Measurements from ENCODE around the gene TOR4A.

GRCh38 chr9:137265496-137266161 is 11.9 kb upstream of the TOR4A start:
- TF ChIP-seq ESRRA (IDR thresholded peaks at IDR 0.05; ENCODE audit: low read length) (no peak), CHD1 (IDR thresholded peaks at IDR 0.05; ENCODE audit: low read depth, low read length) (no peak), CHD2 (IDR thresholded peaks at IDR 0.05; ENCODE audit: borderline replicate concordance, low read depth, low read length) (no peak), BRCA1 (IDR thresholded peaks at IDR 0.05; ENCODE audit: low read depth, low read length) (no peak), POLR2A (IDR thresholded peaks at IDR 0.05; ENCODE audit: low read depth, low read length) (peak; percentile 44; the same call in 1 of the 2 replicates), TBL1XR1 (IDR thresholded peaks at IDR 0.05; ENCODE audit: low read depth, low read length) (no peak), POLR2AphosphoS5 (IDR thresholded peaks at IDR 0.05; ENCODE audit: low read length) (no peak)
- TF ChIP-seq, protein P1, sequence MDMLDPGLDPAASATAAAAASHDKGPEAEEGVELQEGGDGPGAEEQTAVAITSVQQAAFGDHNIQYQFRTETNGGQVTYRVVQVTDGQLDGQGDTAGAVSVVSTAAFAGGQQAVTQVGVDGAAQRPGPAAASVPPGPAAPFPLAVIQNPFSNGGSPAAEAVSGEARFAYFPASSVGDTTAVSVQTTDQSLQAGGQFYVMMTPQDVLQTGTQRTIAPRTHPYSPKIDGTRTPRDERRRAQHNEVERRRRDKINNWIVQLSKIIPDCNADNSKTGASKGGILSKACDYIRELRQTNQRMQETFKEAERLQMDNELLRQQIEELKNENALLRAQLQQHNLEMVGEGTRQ (IDR thresholded peaks at IDR 0.05; ENCODE audit: borderline replicate concordance, low read depth, low read length), result no peak
- TF ChIP-seq, protein P2, sequence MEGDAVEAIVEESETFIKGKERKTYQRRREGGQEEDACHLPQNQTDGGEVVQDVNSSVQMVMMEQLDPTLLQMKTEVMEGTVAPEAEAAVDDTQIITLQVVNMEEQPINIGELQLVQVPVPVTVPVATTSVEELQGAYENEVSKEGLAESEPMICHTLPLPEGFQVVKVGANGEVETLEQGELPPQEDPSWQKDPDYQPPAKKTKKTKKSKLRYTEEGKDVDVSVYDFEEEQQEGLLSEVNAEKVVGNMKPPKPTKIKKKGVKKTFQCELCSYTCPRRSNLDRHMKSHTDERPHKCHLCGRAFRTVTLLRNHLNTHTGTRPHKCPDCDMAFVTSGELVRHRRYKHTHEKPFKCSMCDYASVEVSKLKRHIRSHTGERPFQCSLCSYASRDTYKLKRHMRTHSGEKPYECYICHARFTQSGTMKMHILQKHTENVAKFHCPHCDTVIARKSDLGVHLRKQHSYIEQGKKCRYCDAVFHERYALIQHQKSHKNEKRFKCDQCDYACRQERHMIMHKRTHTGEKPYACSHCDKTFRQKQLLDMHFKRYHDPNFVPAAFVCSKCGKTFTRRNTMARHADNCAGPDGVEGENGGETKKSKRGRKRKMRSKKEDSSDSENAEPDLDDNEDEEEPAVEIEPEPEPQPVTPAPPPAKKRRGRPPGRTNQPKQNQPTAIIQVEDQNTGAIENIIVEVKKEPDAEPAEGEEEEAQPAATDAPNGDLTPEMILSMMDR (IDR thresholded peaks at IDR 0.05 in 2 of 3, conservative IDR thresholded peaks at IDR 0.05 in 1 of 3; ENCODE audit: control insufficient read depth in 2 of 3, extremely low read depth in 1 of 3, insufficient read depth in 1 of 3, low read depth in 3 of 3, low read length in 3 of 3), result no peak

Data from GM12878 (cell line).